Stimulated activated CD4-positive, alpha-beta T cell treated with anti-CD3 and anti-CD28 coated beads, Interleukin-2, amount 100 ng/mL, for 24 hours (primary cell): Measurements from ENCODE around the gene KIAA1328.

Source experiments
- DNase-seq, 2 donors: peaks; one replicate each; pipeline ENCODE4 v3.0.0-alpha.2; 2020

KIAA1328 gene

DNA sequence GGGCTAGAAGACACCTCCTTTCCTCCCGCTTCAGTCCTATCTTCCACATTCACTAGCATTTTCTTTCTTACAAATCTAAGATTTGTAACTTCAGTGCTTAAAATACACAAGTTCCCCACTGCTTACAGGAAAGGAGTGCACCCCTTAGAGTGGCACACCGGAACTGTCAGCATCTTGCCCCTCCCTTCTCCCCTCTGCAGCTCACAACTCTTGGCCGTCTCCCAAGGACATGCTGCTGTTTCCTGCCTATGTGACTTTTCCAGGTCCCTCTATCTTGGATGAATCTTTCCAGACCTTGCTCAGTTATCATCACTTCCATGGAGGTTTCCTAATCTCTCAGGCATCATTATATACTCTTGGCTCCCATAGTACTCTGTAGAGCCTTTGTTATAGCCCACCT lies 401.8 kb downstream of the KIAA1328 start:
- DNase-seq, result no peak

GRCh38 chr18:37231251-37231650 lies 402.3 kb downstream of the KIAA1328 start:
- DNase-seq, result no peak

DNA sequence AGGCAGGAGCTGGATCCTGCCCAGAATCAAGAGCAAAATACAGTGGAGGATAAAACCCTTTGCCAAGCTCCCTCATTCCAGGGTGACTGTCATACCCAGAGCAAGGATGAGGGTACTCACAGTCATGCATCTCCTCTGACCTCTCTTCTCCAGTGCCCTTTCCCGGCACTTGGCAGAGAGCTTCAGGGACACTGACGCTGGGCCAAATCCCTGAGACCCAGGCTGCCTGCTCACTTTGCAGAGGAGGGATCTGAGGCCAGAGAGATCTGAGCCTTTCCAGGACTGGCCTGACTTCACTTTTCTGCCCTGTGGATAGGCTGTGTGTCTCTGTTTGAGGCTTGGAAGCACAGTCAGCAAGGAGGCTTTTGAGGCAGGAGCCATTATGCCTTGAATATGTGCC lies 406.7 kb downstream of the KIAA1328 start:
- DNase-seq, result no peak

DNA sequence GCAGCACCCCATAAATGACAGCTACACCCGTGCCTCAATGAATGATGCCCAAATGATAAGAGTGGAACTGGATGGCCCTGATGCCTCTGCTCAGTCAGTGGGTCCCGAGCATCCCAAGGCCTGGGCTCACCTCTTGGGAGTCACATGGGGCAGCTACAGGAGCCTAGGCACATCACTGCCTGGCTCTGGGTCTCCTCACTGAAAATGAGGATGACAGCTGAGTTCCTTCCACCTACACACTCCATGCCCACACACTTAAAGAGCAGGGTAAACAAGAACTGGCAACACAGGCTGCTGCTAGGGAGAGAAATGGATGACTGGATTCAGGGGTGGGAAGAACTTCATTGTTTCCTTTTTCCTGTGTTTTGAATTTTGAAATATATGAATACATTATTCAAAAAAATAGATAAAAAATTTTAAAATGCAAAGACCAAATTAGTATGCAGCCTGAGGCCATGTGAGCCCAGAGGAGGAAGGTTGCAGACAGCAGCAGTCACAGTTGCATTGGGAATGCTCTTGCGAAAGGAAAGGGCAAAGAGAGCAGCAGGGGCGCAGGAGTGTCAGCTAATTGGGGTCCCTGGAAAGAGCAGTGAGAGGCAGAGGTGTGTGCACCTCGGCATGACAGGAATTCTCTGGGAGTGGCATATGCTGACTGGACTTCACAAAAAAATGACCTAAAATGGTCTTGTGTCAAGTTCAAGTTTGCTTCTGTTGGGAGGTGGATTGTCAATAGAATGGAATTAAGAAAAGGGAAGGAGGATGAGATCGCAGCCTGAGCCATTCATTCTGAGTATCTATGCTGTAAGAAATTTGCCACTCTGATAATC lies 409.6 kb downstream of the KIAA1328 start:
- DNase-seq, result no peak

- no peak for DNase-seq
These were observed 413.2 kb downstream of the KIAA1328 start for GRCh38 chr18:37242091-37242490.

DNA sequence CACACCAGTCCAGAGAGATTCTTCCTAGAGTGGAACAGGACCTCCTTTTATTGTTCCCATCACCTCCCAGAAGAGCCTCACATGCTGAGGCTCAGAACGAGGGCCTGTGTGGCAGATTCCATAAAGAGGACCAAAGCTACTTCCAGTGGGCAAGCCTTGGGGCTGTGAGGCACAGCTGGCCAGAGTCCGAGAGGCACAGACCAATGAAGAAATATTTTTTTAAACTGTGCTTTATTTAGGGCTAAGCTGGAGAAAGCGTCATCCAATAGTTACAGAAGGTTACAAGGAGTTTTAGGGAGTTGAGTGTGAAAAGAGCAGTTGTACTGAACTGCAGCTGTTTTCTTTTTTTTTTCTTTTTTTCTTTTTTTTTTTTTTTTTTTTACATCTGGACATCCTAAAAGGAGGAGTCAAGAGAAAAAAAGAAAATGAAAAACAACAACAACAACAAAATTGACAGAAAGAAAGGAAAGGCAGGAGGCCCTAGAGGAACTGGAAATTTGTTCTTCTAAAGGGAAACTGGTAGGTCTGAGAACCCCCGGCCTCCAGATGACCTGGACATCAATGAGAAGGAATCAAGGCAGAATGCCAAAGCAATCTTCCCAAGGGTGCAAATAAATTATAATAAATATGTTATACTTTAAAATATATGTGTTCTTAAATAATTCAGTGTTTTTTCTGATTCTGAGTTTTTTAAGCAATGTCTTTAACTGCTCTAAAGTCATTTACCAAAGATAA lies 414.1 kb downstream of the KIAA1328 start:
- DNase-seq, result no peak

- DNase-seq, result peak in 1 of 2 donors; percentile 4
These were observed 414.8 kb downstream of the KIAA1328 start for GRCh38 chr18:37243741-37244140.

DNA sequence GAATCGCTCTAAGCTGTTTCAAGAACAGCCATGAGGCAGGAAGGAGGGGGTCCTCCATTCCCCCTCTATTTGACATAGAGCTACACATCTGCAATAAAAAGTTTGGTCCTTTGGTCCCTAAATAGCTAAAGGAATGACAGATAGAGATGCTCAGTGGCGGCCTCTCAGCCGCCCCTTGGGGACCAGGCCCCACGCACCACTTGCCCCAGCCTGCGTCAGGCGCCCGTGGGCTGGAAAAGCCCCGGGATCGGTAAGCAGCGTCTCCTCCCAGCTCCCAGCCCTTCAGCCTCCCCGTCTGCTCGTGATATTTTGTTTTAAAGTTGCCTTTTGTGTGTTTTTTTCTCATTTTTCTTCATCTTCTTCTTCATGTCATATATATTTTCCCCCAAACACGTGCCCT lies 415.7 kb downstream of the KIAA1328 start:
- no peak for DNase-seq

DNA sequence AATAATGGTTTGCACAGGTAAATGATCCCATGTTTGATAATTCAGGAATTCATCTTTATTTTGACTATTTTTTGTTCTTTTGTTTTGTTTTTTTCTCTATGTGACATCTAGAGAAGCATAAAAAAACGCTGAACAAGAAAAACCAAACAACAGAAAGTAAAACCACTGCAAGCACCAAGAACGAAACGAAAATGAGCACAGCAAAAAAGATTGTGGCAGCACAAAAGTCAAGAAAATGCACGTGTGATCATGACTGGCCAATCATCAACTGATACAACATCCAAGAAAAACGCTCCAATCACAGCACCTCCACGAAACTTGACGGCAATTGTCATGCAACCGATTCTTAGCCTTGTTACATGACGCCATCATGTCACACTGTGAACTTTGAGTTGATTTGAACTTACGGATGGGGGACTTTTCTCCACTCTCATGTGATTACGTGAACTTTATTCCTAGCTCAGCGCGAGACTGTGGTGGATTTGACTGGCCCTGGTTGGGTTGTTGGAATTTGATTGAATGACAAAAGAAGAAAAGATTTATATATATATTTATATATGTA lies 417.9 kb downstream of the KIAA1328 start:
- no peak for DNase-seq

GRCh38 chr18:37247497-37248161 lies 418.7 kb downstream of the KIAA1328 start:
- no peak for DNase-seq

DNA sequence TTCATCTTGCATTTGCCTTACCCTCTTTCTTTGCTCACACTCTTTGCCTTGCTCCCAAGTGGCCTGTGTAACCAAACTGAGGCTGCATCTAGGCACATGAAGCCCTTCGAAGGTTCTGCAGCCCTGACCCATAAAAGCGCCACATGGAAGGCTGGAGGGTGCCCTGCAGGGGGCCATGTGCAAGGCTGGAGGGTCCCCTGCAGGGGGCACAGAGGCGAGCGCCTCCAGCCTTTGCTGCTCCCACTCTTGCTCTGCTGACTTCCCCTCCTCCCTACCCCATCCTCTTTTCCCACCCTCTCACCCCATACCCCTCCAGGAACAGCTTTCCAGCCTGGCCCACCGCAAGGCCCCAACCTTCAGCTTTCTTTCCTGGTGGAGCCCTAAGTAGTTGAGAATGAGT lies 419.4 kb downstream of the KIAA1328 start:
- DNase-seq, result no peak

DNA sequence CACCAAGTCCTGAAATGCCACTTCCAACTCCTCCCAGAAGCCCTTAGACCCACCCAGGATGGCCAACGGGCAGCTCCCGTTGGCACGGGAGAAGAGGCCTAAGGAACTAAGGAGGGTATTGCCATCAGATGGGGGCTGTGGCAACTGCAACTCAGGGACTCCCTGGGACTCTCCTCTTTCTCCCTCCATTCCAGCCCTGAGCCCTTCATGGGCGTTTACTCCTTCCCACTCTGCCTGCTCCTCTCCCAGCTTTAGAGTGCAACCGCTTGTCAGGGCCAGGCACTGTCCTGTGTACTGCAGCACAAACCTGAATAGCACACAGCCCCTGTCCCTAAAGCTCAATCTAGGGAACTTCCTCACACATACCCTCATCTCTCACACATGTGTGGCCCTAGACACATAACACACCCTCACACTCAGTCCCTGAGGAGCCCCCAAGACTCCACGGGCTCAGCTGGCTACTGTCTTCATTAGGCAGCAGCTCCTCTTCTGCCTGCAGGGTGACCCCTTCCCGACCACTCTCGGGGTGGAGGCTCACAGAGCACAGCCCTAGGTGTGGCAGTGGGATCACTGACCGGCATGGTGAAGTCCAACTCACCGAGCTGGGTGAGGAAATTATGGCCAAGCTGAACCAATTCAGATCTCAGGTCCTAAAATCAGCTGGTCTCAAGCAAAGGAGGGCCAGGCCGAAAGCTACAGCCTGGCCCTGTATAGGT lies 420.4 kb downstream of the KIAA1328 start:
- no peak for DNase-seq

DNA sequence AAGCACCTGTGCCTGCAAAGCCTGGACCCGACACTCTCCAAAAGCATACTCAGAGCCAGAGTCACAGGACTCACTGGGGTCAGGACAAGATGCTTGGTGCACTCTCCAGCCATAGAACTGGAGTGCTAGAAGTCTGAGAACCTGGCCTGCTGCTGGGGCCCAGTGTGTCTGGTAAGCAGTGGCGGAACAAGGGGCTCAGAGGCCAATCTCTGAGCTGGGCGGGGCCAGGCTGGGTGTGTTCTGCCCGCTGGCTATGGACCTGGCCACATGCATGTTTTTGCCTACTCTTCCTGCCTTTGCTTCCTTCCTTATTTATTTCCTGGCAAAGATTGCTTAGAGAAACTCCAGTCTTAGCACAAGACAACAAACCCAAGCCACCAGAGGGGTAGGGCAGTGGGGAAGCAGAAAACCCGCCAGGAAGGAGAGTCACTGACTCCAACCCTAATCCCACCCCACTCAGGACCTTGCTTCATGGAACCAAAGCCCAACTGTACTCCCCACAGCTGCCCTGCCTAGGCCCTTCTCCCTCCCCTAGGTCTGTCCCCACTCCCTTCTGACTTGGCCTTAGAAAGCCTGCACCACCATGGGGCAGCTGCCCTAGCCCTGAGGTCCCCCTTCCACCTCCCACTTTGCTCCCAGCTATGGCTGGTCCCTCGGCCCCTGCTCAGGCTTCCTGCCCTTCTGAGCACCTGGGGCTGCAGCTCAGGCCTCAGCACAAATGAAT lies 421.1 kb downstream of the KIAA1328 start:
- DNase-seq, result no peak

GRCh38 chr18:37251679-37252078 lies 422.8 kb downstream of the KIAA1328 start:
- no peak for DNase-seq

GRCh38 chr18:37252342-37252741 lies 423.4 kb downstream of the KIAA1328 start:
- DNase-seq, result no peak

DNA sequence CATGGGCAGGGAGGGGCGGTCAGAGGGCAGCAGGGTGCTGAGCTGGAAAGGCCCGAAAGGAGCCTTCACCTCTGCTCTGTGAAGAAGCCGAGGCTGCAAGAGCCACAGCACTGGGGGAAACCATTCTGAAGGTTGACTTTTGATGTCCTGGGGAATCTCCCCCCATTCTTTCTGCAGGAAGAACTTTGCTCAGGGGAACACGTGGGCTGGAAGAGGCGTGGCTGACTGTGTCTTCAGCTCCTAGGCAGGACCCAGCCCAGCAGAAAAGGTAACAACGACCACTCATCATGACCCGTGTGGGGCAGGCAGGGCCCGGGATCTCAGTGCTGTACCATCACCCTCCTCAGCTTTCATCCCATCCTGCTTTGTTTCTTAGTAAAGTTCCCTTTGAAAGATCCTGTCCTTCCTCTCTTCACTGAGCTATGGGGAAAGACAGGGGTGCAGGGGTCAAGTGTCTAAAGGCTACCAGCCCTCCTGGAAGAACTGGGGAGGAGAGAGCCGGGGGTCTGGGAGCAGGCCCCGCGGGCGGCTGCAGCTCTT lies 424.0 kb downstream of the KIAA1328 start:
- no peak for DNase-seq

DNA sequence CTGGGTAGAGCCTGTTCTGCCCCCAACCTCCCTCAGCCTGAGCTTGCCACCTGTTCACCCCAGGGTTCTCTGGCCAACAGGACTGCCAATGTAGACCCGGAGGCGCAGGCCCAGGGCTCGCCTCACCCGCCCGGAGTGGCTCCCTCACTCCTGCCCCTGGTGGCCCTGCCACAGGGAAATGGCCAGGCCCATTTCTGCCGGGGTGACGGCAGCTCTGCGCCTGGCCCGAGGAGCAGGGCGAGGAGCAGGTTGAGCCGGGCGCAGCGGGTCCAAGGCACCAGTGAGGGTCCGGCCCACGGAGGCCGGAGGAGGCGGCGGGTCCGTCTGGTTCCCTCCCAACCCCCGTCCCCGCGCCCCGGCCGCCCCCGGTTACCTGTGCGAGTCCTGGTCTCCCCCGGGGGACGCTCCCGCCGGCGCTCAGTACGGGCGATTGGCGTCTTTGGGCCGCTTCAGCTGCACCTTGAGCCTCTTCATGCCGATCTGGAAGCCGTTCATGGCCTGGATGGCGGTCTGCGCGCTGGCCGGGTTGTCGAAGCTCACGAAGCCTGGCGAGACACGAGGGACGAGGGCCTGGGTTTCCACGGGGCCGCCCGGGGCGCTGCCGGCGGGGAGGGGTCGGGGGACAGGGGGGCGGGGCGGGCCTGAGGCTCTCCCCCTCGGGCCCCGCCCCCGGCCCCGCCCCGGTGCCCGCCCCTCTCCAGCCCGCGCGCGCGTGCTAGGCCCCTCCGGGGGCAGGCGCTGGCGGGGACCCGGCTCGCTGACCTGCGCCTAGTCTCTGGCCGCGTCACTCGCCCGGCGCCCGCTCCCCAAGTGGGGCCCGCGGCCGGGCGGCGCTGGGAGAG lies 424.7 kb downstream of the KIAA1328 start:
- no peak for DNase-seq

DNA sequence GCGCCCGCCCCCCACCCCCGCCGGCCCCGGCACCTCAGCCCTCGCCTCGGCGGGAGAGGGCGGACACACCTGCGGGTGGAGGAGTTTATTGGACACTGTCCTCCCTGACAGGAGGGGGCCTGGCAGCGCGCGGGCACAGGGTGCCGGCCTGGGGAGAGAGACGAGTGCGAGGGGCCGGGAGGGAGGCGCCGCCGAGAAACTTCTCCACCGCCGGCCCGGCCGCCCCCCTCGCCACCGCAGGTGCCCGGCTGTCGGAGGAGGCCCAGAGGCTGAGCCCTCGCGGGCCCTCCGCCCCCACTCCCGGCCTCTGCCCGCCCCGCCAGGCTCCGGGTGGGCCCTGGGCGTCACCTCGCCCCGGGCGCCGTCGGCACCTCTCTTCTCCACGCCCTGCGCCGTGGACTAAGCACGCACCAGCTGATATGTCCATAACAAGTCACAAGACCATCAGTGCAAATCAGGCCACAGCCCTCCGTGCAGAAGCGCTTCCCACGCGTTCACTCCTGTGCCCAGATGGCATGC lies 425.4 kb downstream of the KIAA1328 start:
- no peak for DNase-seq

GRCh38 chr18:37254973-37255372 lies 426.0 kb downstream of the KIAA1328 start:
- no peak for DNase-seq

DNA sequence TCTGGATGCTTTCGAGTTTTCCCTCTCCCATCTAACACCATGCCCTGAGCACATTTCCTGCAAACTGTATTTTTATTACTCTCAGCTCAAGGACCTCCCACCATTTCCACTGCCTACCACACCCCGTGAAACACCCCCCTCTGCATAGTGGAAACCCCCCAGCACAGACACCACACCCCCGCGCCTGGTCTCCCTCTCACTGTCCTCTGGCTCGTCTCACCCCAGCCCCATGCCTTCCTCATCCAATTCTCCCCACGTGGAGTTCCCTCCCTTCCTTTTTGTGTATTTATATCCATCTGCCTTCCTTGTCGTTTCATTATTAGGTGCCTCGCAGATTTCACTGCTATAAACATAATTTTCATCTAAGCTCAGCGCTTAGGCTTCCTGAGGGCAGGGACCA lies 429.2 kb downstream of the KIAA1328 start:
- no peak for DNase-seq

- DNase-seq, result no peak
These were observed 429.9 kb downstream of the KIAA1328 start for GRCh38 chr18:37258819-37259218.
